ENCODE results near the gene APMAP. TPM values are rescaled to one million over a fixed set of nuclear protein-coding genes. Genes with fewer than 3 reads are reported as not detected.

The APMAP gene
- total RNA-seq, 1 donor from 2014 or later: 76.3 TPM

DNA sequence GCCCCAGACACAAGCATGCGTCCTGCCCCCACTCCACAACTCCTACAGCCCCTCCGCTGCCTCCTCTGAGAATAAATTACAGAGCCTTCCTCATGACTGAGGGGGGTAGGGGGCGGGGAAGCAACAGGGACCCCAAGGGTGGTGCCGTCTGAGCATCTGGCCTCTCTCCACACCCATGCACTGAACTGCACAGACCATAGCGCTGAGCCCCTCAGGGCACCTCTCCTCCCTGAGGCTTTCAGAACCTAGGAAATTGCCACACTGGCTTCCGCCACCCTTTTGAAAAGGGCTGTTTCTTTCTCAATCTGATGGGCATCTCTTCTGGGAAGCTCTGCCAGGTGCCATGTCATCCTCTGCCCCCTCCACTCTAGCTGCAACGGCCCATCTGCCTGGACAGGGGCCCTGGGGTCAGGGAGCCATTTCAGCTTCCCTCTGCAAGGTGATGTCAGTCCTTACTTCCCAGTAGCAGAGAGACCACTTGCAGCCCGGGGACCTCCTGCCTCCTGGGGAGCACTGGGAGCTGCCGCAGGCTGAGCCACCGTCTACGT is 40.9 kb downstream of the APMAP start:
- TF ChIP-seq, protein P1, sequence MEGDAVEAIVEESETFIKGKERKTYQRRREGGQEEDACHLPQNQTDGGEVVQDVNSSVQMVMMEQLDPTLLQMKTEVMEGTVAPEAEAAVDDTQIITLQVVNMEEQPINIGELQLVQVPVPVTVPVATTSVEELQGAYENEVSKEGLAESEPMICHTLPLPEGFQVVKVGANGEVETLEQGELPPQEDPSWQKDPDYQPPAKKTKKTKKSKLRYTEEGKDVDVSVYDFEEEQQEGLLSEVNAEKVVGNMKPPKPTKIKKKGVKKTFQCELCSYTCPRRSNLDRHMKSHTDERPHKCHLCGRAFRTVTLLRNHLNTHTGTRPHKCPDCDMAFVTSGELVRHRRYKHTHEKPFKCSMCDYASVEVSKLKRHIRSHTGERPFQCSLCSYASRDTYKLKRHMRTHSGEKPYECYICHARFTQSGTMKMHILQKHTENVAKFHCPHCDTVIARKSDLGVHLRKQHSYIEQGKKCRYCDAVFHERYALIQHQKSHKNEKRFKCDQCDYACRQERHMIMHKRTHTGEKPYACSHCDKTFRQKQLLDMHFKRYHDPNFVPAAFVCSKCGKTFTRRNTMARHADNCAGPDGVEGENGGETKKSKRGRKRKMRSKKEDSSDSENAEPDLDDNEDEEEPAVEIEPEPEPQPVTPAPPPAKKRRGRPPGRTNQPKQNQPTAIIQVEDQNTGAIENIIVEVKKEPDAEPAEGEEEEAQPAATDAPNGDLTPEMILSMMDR (IDR thresholded peaks at IDR 0.05): no peak
- Mint-ChIP-seq H3K9me3 (ENCODE audit: unreplicated experiment) (peaks cover 15% of the 10 kb centered on the region), H3K4me1 (ENCODE audit: unreplicated experiment) (no peaks in the 10 kb centered on the region), H3K27ac (ENCODE audit: unreplicated experiment) (no peak overlapping the region), H3K27me3 (ENCODE audit: unreplicated experiment) (peaks cover 6% of the 10 kb centered on the region), H3K36me3 (ENCODE audit: unreplicated experiment) (no peaks in the 10 kb centered on the region), H3K4me3 (ENCODE audit: unreplicated experiment) (no peak overlapping the region)
- DNase-seq (ENCODE audit: extremely low spot score, unreplicated experiment): peak; percentile 74

DNA sequence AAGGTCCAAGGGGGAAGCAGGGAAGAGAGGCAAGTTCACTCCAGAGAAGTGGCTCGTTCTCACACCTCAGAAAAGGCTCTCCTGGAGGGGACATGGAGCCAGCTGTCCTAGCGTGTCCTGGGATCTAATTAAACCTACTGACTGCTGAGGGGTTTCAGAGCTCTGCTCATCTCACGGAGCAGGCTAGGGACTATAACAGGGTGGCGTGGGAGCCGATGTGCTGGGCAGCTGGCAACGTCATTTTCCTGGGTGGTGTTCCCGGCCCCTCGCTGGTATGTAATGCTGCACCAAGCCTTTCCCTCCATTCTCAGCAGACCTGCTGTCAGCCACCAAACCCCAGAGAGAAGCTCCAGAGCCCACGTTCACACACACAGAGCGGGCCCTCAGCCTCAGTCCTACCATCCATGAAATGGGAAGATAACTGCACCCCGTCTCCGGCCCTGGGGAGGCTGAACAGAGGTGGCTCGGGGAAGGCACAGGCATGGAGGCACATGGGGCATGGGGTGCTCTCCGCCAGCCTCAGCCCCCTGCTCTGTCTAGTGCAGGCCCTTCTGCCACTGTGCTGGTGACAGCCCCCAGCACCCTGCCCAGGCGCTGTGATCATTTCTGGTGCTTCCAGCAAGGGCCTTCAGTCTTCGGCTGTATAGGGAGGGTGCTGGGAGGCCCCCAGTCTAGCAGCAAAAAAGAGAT is 41.6 kb downstream of the APMAP start:
- DNase-seq (ENCODE audit: extremely low spot score, unreplicated experiment): peak; percentile 78
- no peaks in the 10 kb centered on the region for H3K4me1 Mint-ChIP-seq (ENCODE audit: unreplicated experiment)
- peaks cover 20% of the 10 kb centered on the region for H3K9me3 Mint-ChIP-seq (ENCODE audit: unreplicated experiment)
- H3K4me3 Mint-ChIP-seq (ENCODE audit: unreplicated experiment): no peak overlapping the region
- H3K27me3 Mint-ChIP-seq (ENCODE audit: unreplicated experiment): peaks cover 6% of the 10 kb centered on the region
- TF ChIP-seq, protein P1 (IDR thresholded peaks at IDR 0.05): no peak
- no peak overlapping the region for H3K27ac Mint-ChIP-seq (ENCODE audit: unreplicated experiment)
- H3K36me3 Mint-ChIP-seq (ENCODE audit: unreplicated experiment): no peaks in the 10 kb centered on the region

DNA sequence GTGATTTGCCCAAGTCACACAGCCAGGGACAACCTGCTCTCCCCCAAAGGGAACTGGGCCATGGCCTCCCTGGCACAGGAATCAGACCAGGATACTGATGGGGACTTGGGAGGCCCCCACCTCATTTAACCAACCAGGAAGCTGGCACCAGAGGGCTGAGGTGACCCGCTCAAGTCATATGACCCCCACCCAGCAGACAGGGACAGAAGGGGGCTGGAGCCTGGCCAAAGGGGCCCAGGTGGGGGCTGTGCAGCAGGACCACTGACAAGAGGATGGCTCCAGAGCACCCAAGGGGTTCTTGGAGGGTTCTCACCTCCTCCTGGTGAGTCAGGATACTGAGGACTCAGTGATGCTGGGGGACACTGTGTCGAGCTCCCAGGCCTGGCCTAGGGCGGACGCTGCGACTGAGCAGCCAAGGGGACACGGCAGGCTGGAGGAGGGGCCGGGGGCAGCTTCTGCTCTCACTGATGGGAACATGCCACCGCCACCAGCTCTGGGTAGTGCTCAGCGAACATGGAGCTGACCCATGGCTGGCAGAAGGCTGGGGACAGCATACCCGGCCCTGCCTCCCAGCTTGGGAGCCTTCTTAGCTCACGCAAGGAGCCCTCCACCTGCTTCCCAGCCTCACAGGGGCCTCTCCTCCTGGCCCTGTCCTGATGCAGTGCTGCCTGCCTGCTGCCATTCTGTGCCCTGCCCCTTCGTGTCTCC is 42.3 kb downstream of the APMAP start:
- Mint-ChIP-seq H3K4me1 (ENCODE audit: unreplicated experiment) (no peaks in the 10 kb centered on the region), H3K36me3 (ENCODE audit: unreplicated experiment) (no peaks in the 10 kb centered on the region), H3K4me3 (ENCODE audit: unreplicated experiment) (no peak overlapping the region), H3K27me3 (ENCODE audit: unreplicated experiment) (peaks cover 12% of the 10 kb centered on the region), H3K9me3 (ENCODE audit: unreplicated experiment) (peaks cover 25% of the 10 kb centered on the region), H3K27ac (ENCODE audit: unreplicated experiment) (no peak overlapping the region)
- TF ChIP-seq, protein P1 (IDR thresholded peaks at IDR 0.05): no peak
- DNase-seq (ENCODE audit: extremely low spot score, unreplicated experiment): peak; percentile 80

DNA sequence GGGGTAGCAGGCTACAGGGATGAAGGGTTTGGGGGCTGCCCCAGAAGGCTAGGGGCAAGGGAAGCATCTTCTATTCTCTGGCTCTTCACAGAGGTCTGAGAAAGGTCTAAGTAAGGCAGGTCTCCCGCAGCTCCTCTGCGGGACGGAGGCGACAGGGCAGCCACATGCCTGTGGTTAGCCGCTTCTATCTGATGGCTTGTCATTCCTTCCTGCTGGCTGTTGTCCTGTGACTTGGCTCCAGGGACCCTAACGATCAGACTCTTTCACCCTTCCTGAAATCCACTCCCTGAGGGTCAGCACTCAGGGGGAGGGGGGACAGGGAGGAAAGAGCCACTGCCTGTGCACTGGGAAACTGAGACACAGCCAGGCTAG is 42.8 kb downstream of the APMAP start:
- H3K36me3 Mint-ChIP-seq (ENCODE audit: unreplicated experiment): no peaks in the 10 kb centered on the region
- peak; percentile 84 for DNase-seq (ENCODE audit: extremely low spot score, unreplicated experiment)
- H3K9me3 Mint-ChIP-seq (ENCODE audit: unreplicated experiment): peaks cover 25% of the 10 kb centered on the region
- no peaks in the 10 kb centered on the region for H3K4me1 Mint-ChIP-seq (ENCODE audit: unreplicated experiment)
- H3K4me3 Mint-ChIP-seq (ENCODE audit: unreplicated experiment): no peak overlapping the region
- H3K27ac Mint-ChIP-seq (ENCODE audit: unreplicated experiment): no peak overlapping the region
- TF ChIP-seq, protein P1 (IDR thresholded peaks at IDR 0.05): no peak
- peaks cover 13% of the 10 kb centered on the region for H3K27me3 Mint-ChIP-seq (ENCODE audit: unreplicated experiment)

Data from osteocyte (in vitro differentiated cells).